GM21717 (cell line): Measurements from ENCODE around the gene SIK1.
"Not testable (repeated sequence)": the region's sequence is repeated elsewhere in the genome, so short reads cannot be mapped to it uniquely, and the experiment has no call there.

Experiments
- ATAC-seq: cut with Tn5 transposase; IDR thresholded peaks from one replicate; pipeline ENCODE4 v1.9.1; 2021; ENCODE audit warnings: mild to moderate bottlenecking, moderate library complexity; ENCODE audit not compliant: unreplicated experiment

The SIK1 gene

DNA sequence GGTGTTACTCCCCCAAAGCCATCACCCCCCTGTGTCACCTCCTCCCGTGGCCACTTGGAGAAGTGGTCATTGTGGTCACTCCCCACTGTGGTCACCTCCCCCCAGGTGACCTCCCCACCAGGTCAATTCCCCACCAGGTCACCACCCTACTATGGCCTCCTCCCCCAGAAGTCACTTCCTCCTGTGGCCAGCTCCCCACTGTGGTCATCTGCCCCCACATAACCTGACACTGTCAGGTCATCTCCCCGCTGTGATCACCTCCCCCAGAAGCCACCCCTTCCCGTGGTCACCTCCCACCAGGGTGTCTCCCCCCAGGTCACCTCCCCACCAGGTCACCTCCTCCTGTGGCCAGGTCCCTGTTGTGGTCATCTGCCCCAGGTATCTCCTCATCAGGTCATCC, 28.9 kb downstream of the SIK1 start:
- not testable (repeated sequence) for ATAC-seq

DNA sequence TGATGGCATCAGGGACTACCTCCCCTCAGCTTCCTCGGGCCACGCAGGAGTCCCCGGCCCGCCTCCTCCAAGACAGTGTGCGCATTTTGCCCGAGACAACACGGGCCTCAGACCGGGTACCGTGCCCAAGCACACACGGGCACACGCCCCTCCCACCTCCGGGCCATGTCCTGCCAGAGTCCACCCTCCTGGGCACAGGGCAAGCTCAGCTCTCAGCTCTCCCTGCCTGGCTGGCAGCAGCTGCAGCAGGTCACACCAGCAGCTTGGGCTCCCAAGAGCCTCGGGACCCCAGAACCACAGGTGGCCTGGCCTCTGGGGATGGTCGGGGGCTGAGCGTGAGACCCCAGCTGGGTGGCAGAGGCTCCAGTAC, 29.5 kb downstream of the SIK1 start:
- not testable (repeated sequence) for ATAC-seq

DNA sequence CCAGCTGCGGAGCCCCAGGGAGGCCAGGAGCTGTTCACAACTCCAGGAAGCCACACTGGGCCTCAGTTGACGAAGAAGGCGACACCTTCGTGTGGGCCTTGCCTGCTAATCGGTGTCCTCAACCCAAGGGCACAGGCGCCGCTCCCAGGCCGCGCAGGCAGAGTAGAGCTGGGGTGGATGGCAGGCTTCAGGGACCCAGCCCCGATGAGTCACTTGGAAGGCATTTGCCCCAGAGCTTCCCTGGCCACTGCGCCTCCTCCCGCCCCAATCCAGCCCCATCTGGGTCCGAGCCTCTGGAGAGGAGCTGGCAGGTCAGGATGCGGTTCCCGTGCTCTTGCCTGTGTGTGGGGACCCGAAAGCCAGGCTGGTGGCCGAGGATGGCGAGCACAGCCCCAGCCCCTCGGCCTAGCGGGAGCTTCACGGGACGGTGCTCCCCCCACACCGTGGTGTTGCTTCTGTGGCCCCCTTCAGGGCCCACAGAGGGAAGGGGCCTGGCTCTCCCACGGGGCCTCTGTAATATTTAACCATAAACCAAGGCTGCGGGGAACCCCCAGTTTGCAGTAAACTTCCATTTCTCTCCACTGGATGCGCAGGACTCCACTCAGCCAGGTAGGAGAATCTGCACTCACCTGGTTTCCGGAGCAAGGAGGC, 30.0 kb downstream of the SIK1 start:
- not testable (repeated sequence) for ATAC-seq

DNA sequence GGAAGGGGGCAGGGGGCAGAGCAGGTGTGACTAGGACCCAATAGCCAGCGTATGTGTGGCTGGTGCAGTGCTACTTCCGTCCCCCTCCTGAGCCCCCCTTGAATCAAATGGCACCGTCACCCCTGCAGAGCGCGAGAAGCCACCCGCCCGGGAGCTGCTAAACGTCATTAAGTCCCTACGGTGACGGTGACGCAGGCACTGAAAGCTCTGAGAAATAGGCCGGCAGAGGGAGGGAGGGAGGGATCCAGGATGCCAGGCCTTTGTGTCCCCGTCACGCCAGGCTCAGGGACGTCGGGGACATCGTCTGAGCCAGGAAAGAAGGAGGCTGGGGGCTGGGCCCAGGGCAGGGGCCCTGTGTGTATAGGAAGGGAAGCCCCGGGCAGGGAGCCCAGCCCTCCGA, 43.6 kb downstream of the SIK1 start:
- not testable (repeated sequence) for ATAC-seq

DNA sequence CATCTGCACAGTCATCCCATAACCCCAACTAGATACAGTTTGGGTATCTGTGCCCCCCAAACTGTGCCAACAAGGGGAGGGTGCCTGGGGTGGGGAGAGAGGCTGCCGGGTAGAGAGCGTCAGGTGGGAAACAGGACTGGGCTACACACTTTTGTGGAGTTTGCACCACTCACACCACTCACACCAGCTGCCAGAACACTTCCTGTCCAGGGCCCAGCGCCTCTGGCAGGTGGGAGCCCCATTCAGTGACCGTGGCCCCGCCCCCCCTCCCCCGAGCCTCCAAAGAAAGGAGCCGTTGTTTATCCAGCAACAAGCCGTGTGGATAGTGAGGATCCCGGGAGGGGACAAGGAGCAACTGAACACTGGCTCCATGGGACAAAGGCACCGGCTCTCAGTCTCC, 44.0 kb downstream of the SIK1 start:
- ATAC-seq = not testable (repeated sequence)

DNA sequence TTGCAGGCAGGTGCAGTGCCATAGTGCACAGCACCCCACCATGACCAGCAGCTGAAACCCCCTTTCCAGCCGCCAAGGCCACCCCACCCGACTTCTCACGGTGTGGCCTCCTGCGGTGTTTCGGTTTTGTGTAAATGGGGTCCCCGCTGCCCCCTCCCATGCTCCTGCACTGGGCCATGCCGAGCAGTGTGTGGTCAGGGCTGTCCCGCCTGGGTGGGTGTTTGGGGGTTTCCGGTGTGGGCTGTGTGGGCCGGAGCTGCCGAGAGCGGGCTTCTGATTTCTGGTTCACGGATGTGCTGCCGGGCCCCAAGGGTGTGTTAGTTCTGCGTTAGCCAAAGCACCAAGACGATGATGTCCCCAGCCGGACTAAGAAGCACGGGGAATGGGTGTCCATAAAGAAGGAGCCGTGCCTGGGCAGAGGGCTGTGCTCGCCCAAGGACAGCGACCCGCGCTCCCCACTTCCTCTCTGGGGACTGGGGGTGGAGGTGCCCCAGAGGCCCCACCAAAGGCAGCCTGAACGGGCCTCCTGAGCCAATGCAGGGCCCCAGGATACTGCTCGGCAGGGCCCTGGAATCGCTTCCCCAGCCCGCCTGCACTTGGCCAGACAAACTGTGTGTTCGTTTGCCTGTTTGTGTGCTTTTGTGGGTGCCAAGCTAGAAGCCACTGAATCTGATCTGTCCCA, 45.9 kb downstream of the SIK1 start:
- ATAC-seq = peak; percentile 46

DNA sequence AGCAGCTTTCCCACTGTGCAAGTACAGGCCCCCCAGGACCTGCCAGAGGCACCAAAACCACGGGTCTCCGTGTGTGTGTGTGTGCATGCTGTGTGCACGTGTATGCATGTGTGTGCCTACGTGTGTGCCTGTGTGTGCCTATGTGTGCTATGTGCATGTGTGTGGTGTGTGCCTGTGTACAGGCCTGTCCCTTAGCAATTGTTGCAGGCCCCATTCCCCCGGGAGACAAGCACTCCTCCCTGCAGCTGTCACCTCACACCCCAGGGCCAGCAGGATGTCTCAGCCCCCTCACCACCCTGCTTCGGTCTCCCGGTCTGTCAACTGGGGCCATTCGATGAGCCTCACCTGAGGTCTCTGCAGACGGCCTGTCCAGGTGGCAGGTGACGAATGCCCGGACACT, 46.6 kb downstream of the SIK1 start:
- ATAC-seq = not testable (repeated sequence)

DNA sequence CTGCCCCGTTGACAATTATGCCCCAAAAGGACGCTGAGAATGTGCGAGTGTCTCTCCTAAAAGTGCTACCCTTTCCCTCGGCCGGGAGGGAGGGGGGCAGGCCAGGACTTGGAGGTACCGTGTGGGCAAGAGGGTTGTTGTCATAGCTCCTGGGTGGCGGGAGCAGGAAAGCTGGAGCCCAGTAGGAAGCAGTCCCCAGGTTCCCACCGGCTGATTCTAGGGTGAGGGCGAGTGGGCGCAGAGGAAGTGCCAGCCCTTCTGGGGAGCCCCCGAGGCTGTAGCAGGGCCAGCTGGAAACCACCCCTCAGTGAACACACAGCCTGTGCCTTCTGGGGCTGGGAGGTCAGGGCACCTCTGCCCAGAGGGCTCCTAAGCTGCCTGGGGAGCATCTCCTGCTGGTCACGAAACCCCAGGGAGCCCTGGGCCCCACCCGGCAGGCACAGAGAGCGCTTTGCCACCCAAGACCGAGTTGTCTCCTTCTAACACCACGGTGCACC, 47.3 kb downstream of the SIK1 start:
- not testable (repeated sequence) for ATAC-seq

DNA sequence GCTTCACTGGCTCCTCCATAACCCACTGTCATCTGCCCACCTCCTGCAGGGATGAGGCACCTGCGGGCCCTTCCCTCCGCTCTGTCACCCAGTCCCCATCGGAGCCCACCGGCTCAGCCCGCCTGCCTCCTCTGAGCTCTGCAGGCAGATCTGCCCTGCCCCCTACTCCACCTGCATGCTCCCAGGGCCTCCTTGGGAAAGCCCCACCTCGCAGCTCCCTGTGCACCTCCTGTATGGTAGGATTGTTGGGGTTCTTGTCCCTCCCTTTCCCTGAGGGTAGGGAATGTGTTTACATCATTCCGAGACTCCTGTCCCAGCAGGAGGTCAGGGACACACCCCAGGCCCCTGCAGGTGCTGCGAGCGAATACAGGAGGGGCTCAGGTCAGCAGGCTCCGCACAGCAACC, 50.5 kb downstream of the SIK1 start:
- ATAC-seq = no peak

DNA sequence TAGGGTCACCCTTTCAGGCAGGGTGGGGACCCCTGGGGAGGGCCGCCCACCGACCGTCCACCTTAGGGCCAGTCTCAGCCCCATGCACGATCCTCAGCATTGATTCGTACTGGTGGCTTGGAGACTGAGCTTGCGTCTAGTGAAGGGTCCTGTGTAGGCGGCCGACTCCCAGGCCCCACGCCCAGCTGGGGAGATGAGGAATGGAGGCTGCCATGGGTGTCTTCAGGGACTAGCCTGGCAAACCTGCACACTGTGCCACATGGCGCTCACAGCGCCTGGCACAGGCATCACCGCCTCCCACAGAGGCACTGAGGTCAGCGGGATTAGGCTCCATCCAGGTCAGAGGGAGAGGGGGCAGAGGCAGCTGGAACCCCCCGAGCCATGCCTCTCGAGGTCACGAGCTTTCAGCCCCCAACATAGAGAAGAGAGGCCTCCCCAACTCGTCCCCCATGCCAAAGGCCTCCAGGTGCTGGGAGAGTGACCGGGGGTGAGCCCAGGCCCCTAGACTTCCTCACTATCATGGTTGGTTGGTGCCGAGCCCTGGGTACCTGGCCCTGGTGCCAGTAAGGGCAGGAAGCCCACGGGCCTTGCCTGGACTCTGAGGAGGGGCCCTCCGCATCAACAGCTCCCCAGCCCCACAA, 51.0 kb downstream of the SIK1 start:
- ATAC-seq = no peak

DNA sequence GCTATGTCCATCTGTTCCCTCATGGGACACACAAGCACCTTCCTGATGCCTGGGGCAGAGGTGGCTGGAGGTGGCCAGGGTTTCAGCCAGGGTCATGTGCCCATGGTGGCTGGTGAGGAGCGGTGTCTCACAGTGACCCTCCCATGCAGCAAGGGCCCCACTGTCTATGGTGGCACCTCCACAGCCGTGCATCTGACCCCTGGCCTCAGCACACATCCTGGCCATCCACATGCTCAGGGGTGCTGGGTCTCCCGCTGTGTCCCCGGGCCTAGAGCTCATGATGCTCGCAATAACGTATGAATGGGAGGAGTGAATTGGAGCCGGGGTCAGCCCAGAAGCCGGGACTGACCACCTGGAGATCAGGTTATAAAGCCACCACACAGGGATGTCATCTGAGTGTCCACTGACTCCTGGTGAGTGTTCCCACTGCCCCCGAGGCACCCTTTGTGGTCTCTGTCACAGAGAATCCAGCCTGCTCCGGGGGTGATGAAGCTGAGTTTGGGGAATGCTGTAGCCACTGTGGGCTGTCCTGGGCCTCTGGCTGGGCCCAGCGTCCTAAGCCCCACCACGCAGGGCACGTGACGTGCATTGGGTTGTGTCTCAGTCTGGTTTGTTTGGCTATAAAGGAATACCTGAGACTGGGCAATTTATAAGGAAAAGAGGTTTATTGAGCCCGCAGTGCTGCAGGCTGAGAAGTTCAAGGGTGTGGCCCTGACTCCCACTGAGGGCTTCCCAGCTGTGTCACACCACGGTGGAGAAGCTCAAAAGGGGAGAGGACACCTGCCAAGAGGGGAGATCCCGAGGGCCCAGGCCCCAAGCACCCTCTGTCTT, 51.7 kb downstream of the SIK1 start:
- no peak for ATAC-seq

DNA sequence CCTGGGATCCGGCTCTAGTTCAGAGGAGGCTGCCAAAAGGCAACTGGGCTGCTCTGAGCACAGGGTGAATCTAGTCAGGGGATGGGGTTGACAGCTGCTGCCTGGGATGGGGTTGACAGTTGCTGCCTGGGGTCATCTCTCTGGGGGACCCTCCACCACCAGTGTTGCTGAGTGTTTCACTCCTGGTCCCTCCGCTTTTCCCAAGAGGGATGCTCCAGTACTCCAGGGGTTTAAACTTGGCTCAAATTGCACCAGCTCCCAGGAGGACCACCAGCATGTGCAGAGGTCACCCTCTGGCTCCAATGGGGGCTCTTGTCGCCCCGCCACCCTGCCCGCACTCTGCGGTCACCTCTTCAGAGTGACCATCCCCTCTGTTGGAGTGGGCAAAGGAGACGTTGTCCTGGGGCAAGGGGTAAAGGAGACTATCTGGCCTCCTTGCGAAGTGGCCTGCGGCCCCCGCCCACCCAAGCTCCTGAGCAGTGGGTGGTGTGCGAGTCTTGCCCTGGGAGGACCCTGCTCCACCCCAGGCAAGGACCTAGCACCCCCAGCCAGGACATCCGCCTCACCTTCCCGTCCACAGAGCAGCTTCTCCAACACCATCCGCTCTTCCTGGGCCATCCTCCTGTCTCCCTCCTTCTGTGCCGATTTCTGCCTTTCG, 52.6 kb downstream of the SIK1 start:
- ATAC-seq = no peak

DNA sequence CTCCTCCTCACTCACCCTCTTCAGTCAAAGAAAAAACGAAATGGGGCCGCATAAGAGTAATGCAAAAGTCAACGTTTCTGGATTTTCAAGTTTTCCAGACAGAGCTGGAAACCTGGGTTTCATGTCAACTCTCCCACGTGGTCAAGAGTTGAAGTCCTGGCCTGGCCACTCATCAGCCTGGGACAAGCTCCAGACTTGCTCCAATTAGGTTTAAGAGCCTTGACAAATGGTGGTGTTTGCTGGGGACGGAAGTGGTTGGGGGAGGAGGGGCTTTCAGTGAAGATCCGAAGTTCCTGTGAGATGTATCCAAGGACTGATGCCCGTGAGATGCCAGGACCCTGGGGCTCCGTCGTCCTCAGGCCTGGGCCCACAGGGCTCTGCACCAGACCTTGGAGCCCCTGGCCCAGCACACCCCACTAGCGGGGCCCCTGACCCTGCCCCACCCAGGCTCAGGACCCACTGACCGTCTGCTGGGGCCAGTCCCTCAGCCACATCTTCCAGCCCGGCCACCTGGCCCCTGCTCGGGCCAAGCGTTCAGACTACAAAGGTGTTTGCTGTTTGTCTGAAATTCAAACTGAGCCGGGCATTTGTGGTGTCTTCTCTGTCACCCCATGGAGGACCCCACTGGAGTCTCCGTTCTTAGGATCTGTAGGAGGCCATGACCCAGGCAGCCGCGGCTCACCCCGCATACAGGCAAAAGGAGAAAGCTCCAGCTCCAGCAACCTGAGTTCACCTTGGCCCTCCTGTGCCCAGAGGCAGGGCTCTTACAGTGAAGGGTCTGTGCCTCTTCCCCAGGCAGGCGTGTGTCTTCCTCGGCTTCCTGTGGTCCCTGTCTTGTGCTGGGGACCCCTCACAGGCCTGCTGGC, 53.3 kb downstream of the SIK1 start:
- no peak for ATAC-seq

DNA sequence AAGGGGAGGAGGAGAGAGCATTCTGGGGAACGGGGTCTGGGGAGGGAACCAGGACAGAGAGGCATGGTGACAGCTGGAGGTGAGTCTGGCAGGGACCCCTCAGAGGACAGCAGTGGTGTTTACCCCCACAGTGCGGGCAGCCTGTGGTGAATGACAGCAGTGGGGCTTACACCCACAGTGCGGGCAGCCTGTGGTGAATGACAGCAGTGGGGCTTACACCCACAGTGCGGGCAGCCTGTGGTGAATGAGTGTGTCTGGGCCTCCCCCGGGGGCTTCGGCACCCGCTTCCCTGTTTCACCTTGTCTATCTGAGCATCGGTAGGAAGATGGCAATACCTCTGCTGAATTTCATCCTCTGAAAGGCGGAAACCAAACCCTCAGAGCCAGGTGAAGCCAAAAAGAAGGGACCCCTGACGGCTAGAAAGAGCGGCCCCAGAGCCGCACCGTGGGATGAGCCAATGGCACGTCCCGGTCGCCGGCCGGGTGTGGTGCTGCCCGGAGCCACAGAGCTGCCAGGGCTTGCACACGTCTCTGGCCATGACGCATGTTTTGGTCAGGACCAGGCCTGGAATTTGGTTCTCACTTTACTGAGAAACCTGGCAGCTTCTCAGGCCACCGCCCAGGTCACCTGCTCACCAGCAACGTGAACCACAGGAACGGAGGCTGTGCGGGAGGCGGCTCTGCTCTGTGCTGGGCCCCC, 54.1 kb downstream of the SIK1 start:
- no peak for ATAC-seq

DNA sequence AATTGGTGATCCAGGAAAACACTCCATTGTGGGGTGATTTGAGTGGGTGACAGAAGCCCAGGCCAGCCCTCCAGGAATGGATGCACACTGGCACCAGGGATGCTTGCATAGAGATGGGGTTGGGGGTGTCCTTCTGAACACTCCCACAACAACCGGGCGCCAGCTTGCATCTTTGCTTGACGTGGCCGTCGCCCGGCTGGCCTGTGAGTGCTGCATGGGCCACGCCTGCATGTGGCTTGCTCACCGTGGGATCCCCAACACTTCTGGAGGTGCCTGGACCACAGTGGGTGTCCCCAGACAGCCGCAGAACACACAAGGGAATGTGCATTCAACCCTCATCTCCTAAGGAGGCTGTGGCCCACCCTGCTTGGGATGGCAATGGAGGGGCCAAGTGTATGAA, 55.1 kb downstream of the SIK1 start:
- ATAC-seq = no peak

DNA sequence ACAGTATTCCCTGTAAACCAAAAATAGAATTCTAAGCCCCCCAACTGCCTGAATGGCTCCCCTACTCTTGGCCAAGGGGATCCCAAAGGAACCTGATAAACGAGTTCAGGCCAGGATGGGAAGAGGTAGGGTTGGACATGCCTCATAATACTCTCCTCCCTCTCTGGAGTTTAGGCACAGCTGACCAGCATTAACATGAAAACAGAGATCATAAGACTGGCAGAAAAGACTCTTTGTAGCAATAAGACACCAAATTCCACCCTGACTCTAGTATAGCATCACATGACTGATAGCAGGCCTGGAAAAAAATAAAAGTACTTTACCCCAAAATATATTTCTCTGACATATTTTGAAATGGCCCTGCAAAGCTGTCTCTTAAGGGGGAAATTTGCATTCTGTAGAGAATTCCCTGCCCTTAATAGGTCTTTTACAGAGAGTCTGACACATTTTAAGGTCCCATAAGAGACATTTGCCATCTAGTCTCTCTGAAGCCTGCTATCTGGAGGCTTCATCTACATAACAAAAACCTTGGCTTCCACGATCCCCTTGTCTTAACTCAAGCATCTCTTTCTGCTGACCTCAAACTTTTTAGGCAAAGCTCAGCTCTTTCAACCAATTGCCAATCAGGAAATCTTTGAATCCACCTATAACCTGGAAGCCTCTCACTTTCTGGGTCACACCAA, 55.9 kb downstream of the SIK1 start:
- ATAC-seq = no peak

DNA sequence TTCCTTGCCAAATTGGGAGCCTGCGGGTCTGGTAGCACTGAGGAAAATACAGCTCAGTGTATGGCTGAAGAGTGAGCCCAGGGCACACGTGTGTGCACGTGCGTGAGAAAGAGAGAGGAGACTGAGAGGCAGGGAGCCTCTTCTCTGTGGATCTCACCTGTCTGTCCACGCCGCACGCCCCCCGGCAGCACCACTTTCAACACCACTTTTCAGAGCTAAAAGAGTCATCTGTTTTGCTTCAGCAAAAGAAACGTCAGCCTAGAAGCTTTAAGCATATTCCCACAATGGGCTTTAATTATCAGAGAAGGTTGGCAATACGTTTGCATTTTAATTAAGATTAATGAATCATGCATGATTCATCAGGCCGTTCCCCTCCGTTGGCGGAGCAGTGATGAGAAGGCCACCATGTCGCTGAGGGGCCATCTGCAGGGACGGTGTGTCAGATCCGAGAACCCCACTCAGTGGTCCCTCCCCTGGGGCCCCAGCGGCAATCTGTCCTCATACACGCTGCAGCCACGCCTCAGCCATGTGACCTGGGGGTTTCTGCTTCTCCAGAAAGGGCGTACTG, 56.8 kb downstream of the SIK1 start:
- ATAC-seq = no peak

DNA sequence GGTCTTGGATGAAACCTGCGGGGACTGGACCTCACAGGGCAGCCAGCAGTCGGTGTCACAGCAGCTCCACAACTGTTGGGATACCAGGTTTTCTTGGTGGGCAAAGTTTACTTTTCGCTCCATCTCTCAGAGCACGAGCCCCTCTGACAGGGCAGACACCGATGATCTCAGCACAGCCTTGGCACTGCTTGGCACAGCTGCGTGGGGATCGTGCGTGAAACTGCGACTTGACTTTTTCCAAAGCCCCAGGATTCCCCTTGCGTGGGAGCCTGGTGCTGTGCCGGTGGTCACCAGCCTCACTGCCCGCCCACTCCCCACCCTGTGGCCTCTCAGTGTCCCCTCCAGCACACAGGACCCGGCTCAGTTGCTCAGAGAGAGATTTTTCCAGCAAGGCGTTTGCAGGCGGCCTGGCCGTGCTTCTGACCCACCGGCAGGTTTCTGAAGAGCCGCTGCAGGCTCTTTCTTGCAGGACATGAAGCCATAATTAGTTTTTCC, 57.3 kb downstream of the SIK1 start:
- ATAC-seq = no peak
